ENCODE data around the gene LGR4. TPM values are rescaled to one million over a fixed set of nuclear protein-coding genes. Genes with fewer than 3 reads are reported as not detected.

The LGR4 gene
- total RNA-seq, 1 experiment from 2014 or later: 99.2 TPM

DNA sequence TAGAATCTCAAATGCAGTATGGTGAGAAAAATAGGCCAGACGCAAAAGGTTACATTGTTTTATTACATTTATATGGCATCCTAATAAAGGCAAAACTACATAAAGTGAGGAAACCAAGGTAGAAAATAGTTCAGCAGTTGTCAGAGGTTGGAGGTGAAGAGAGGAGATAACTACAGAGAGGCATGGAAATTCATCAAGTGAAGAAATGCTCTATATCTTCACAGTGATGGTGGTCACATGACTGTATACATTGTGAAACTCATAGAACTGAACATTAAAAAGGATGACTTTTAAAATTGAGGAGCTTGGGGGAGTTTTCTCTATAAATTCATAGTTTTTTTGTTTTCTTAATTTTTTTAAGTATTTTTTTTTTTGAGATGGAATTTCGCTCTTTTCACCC lies 14.4 kb downstream of the LGR4 start:
- Histone ChIP-seq H4K5ac (ENCODE audit: insufficient read length, low read depth, low read length) (no peak overlapping the region), H3K27me3 (ENCODE audit: insufficient read depth, low read length) (no peaks in the 10 kb centered on the region), H3K9ac (ENCODE audit: extremely low read depth, insufficient read length, low read length) (no peak overlapping the region), H2BK15ac (ENCODE audit: low read depth, low read length) (no peak overlapping the region), H3K23ac (ENCODE audit: insufficient read length, low read depth, low read length) (no peak overlapping the region), H3K23me2 (ENCODE audit: insufficient read length, low read depth, low read length, poor library complexity, severe bottlenecking) (no peaks in the 10 kb centered on the region), H2BK120ac (ENCODE audit: low read depth, low read length, poor library complexity, severe bottlenecking) (no peak overlapping the region), H2AK5ac (ENCODE audit: insufficient read length, low read length) (no peak overlapping the region), H3T11ph (ENCODE audit: low read length) (no peak overlapping the region), H3K27ac (ENCODE audit: insufficient read length, low read depth, low read length) (no peak overlapping the region), H3K14ac (ENCODE audit: insufficient read depth, low read length) (no peak overlapping the region), H4K91ac (ENCODE audit: insufficient read length, low read depth, low read length) (no peak overlapping the region), H3K79me2 (ENCODE audit: insufficient read depth, low read length) (peaks cover 35% of the 10 kb centered on the region; the same call in 1 of the 2 replicates), H3K79me1 (ENCODE audit: insufficient read depth, low read depth, low read length, poor library complexity, severe bottlenecking) (peaks cover 17% of the 10 kb centered on the region), H4K8ac (replicated peaks; ENCODE audit: insufficient read length, low read depth, low read length) (no peak overlapping the region), H3K9me3 (ENCODE audit: control insufficient read depth, low read depth, low read length) (no peaks in the 10 kb centered on the region), H2BK20ac (ENCODE audit: low read depth, low read length, poor library complexity, severe bottlenecking) (no peak overlapping the region), H2AFZ (ENCODE audit: low read length) (no peak overlapping the region), H3K4ac (ENCODE audit: low read depth, low read length) (no peak overlapping the region), H3K4me1 (ENCODE audit: insufficient read depth, low read length) (peaks cover 3% of the 10 kb centered on the region), H3K18ac (ENCODE audit: insufficient read length, low read depth, low read length) (no peak overlapping the region), H3K56ac (ENCODE audit: insufficient read length, low read depth, low read length) (no peak overlapping the region), H3K4me2 (ENCODE audit: insufficient read depth, insufficient read length, low read length) (no peak overlapping the region), H2BK5ac (ENCODE audit: insufficient read length, low read length) (no peak overlapping the region), H2BK12ac (ENCODE audit: insufficient read length, low read depth, low read length) (no peak overlapping the region), H4K20me1 (ENCODE audit: control insufficient read depth, insufficient read depth, insufficient read length) (no peaks in the 10 kb centered on the region)
- no peak for DNase-seq
- no peak overlapping the region for H3K4me3 Mint-ChIP-seq
- H3K27ac Mint-ChIP-seq: peak overlapping the region in 1 of 3 experiments; percentile 34; a peak in 1 of 7 replicates
- TF ChIP-seq, protein P1, sequence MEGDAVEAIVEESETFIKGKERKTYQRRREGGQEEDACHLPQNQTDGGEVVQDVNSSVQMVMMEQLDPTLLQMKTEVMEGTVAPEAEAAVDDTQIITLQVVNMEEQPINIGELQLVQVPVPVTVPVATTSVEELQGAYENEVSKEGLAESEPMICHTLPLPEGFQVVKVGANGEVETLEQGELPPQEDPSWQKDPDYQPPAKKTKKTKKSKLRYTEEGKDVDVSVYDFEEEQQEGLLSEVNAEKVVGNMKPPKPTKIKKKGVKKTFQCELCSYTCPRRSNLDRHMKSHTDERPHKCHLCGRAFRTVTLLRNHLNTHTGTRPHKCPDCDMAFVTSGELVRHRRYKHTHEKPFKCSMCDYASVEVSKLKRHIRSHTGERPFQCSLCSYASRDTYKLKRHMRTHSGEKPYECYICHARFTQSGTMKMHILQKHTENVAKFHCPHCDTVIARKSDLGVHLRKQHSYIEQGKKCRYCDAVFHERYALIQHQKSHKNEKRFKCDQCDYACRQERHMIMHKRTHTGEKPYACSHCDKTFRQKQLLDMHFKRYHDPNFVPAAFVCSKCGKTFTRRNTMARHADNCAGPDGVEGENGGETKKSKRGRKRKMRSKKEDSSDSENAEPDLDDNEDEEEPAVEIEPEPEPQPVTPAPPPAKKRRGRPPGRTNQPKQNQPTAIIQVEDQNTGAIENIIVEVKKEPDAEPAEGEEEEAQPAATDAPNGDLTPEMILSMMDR (conservative IDR thresholded peaks at IDR 0.05): no peak
- H3K4me1 Mint-ChIP-seq: peaks cover 75 to 91% of the 10 kb centered on the region in 2 experiments
- peaks cover 21 to 60% (median 38%) of the 10 kb centered on the region in 3 experiments for H3K36me3 Mint-ChIP-seq (ENCODE audit: insufficient read depth in 1 of 3, low read depth in 3 of 3)
- H3K9me3 Mint-ChIP-seq: peaks cover 17 to 19% of the 10 kb centered on the region in 2 experiments
- no peaks in the 10 kb centered on the region for H3K27me3 Mint-ChIP-seq (ENCODE audit: low read depth)
- WGBS (ENCODE audit: extremely low coverage, insufficient read length, low lambda C conversion rate): no CpG with 5 or more reads among the region's 2 CpGs

Data from H9 (cell line).